ENCODE data around the gene PMM2.

The PMM2 gene

DNA sequence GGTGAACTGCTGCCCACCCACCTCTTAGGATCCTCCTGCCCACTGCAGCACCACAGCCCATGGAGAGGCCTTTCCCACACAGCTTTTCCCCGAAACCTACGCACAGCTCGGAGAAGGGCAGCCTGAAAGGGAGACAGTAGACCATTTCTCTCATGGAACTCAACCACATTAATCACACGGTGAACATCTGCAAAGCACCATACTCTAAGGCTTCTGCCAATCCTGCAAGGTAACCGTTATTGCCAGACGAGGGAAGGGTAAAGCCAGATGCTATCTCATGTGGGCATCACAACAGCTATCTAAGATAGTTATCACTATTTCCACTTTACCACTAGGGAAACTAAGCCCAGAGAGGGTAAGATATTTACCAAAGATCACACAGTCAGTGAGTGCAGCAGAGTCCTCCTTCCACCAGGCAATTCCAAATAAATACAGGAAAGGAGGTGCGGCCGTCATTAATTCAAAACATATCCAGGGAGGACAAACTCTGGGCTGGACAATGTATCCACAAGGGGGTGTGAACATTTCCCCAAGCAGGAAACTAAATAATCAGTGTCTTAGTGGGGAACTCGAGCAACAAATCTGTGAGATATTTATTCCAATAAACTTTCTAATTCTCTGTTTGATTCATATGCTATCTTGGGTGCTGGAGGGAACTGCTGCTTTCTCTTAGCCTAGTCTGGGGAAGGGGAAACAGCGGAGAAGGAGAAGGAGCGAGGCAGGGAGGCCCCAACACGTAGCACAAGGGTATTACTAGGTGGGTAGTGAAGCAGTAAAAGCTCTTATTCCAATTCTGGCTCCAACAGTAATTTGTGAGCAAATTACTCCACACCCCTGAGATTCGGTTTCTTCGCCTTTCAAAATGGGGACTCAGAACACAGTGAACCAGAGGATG, 923 bp upstream of the PMM2 start:
- H3K4me1 ChIP-seq (ENCODE audit: control insufficient read depth, insufficient read depth, low read depth, low read length) = peaks cover 11% of the 10 kb centered on the region
- H3K4ac ChIP-seq (ENCODE audit: low read depth in 1 of 2, low read length in 2 of 2) = no peak overlapping the region
- no peak overlapping the region for H3K14ac ChIP-seq (ENCODE audit: low read length in 2 of 2)
- no peak overlapping the region for H3K27ac ChIP-seq (ENCODE audit: low read length, poor library complexity, severe bottlenecking)
- no peak overlapping the region for H3K23ac ChIP-seq (ENCODE audit: low read length in 2 of 2)
- no peak overlapping the region for H2BK15ac ChIP-seq (ENCODE audit: low read depth, poor library complexity, severe bottlenecking)
- peak overlapping the region; percentile 98 for H3K9ac ChIP-seq (ENCODE audit: low read length)
- peak overlapping the region; percentile 46 for H4K8ac ChIP-seq (ENCODE audit: low read length)
- H3K18ac ChIP-seq (ENCODE audit: low read depth in 1 of 2, low read length in 2 of 2) = no peak overlapping the region
- no peak overlapping the region for H2BK120ac ChIP-seq (ENCODE audit: low read depth, low read length)
- no peak overlapping the region for H2BK12ac ChIP-seq (ENCODE audit: low read length in 2 of 2)
- peaks cover 15% of the 10 kb centered on the region for H3K79me1 ChIP-seq (replicated peaks; ENCODE audit: low read length, poor library complexity, severe bottlenecking)
- no peaks in the 10 kb centered on the region for H3K27me3 ChIP-seq (ENCODE audit: control insufficient read depth in 1 of 2, insufficient read depth in 1 of 2, low read length in 2 of 2)
- peak overlapping the region; percentile 18 for H4K91ac ChIP-seq (ENCODE audit: low read length)
- no peaks in the 10 kb centered on the region for H3K9me3 ChIP-seq (ENCODE audit: control insufficient read depth, low read length)
- no peak overlapping the region for H2AK5ac ChIP-seq (ENCODE audit: low read length, severe bottlenecking)
- peak overlapping the region; percentile 77 to 91 for H3K4me3 ChIP-seq (ENCODE audit: insufficient read depth in 1 of 2, low read depth in 1 of 2, low read length in 2 of 2)
- no peak for DNase-seq
- H3K4me2 ChIP-seq (ENCODE audit: low read length, poor library complexity, severe bottlenecking) = peak overlapping the region; percentile 94
- H3K36me3 ChIP-seq (ENCODE audit: control insufficient read depth in 1 of 2, insufficient read depth in 2 of 2, low read depth in 1 of 2, low read length in 2 of 2) = peaks cover 4 to 43% of the 10 kb centered on the region in 2 experiments
- 62% methylated on average over 9 of the region's 14 CpGs for WGBS
- H2BK5ac ChIP-seq (ENCODE audit: low read depth, low read length, poor library complexity, severe bottlenecking) = no peak overlapping the region
- no peak overlapping the region for H2AFZ ChIP-seq (ENCODE audit: low read depth, low read length)

DNA sequence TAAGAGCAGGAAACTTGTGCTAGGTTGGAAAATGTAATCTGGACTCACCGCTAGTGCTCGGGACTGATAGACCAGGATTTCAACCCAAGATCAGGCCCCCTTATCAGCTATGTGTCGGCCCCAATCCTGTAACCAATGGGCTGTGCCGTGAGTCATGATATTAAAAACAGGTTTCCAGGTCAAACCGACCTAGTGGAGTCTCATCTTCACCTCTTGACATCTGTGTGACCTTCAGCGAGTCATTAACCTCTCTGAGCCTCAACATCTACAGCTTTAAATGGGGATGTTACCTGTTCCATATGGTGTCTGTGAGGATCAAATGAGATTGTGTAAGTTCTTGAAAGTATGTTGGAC, 512 bp downstream of the PMM2 start:
- no peak for DNase-seq
- Histone ChIP-seq H4K8ac (ENCODE audit: low read length) (peak overlapping the region; percentile 99), H2BK12ac (ENCODE audit: low read length in 2 of 2) (no peak overlapping the region), H3K14ac (ENCODE audit: low read length in 2 of 2) (peak overlapping the region; percentile 0 to 44), H2AFZ (ENCODE audit: low read depth, low read length) (peak overlapping the region; percentile 46), H3K4me2 (ENCODE audit: low read length, poor library complexity, severe bottlenecking) (peak overlapping the region; percentile 91), H3K23ac (ENCODE audit: low read length in 2 of 2) (no peak overlapping the region), H3K27ac (ENCODE audit: low read length, poor library complexity, severe bottlenecking) (peak overlapping the region; percentile 81), H2AK5ac (ENCODE audit: low read length, severe bottlenecking) (peak overlapping the region; percentile 84), H3K4me1 (ENCODE audit: control insufficient read depth, insufficient read depth, low read depth, low read length) (peaks cover 11% of the 10 kb centered on the region), H3K18ac (ENCODE audit: low read depth in 1 of 2, low read length in 2 of 2) (peak overlapping the region; percentile 96 to 98), H2BK15ac (ENCODE audit: low read depth, poor library complexity, severe bottlenecking) (no peak overlapping the region), H2BK120ac (ENCODE audit: low read depth, low read length) (peak overlapping the region; percentile 39), H3K79me1 (replicated peaks; ENCODE audit: low read length, poor library complexity, severe bottlenecking) (peaks cover 22% of the 10 kb centered on the region), H3K4ac (ENCODE audit: low read depth in 1 of 2, low read length in 2 of 2) (peak overlapping the region; percentile 98 to 100), H3K4me3 (ENCODE audit: insufficient read depth in 1 of 2, low read depth in 1 of 2, low read length in 2 of 2) (peak overlapping the region; percentile 91 to 97), H3K9ac (ENCODE audit: low read length) (peak overlapping the region; percentile 98), H3K36me3 (ENCODE audit: control insufficient read depth in 1 of 2, insufficient read depth in 2 of 2, low read depth in 1 of 2, low read length in 2 of 2) (peaks cover 15 to 54% of the 10 kb centered on the region in 2 experiments), H4K91ac (ENCODE audit: low read length) (peak overlapping the region; percentile 99), H2BK5ac (ENCODE audit: low read depth, low read length, poor library complexity, severe bottlenecking) (peak overlapping the region; percentile 79), H3K27me3 (ENCODE audit: control insufficient read depth in 1 of 2, insufficient read depth in 1 of 2, low read length in 2 of 2) (no peaks in the 10 kb centered on the region), H3K9me3 (ENCODE audit: control insufficient read depth, low read length) (no peaks in the 10 kb centered on the region)
- 0% methylated on average over 5 of the region's 6 CpGs for WGBS

DNA sequence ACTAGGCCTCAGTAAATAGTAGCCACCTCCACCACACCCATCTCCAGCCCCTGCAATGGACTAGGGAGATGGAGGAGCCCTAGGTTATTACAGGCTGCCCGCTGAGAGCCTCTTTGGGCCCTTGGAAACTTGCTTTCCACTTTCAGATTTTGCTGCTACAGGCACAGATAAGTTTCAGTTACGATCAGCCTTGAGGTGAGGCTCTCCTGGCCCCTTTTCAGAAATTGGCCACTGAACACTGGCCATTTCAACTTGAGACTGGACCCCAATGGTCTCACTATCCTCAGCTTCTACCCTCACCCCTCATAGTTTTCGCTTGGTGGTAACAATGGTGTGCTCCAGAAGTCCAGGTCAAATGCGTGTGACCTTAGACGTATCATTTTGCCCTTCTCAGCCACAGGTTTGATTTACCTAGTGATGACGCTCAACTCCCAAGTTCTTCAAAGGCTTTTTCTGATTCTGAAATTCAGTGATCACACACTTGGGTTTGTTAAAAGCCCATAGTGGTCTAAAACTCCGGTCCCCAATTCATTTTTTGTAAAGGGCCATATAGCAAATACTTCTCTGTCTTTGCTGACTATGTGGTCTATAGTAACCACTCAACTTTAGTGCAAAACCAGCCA, 1.0 kb downstream of the PMM2 start:
- peak overlapping the region in 1 of 2 experiments; percentile 27 for H3K23ac ChIP-seq (ENCODE audit: low read length in 2 of 2)
- 61% methylated on average over 7 of the region's 7 CpGs for WGBS
- H4K8ac ChIP-seq (ENCODE audit: low read length) = no peak overlapping the region
- H2AFZ ChIP-seq (ENCODE audit: low read depth, low read length) = no peak overlapping the region
- no peak overlapping the region for H2BK15ac ChIP-seq (ENCODE audit: low read depth, poor library complexity, severe bottlenecking)
- H3K36me3 ChIP-seq (ENCODE audit: control insufficient read depth in 1 of 2, insufficient read depth in 2 of 2, low read depth in 1 of 2, low read length in 2 of 2) = peaks cover 17 to 58% of the 10 kb centered on the region in 2 experiments
- H3K4me3 ChIP-seq (ENCODE audit: insufficient read depth in 1 of 2, low read depth in 1 of 2, low read length in 2 of 2) = peak overlapping the region; percentile 91 to 97
- no peak overlapping the region for H2BK12ac ChIP-seq (ENCODE audit: low read length in 2 of 2)
- H3K9ac ChIP-seq (ENCODE audit: low read length) = peak overlapping the region; percentile 98
- H3K79me1 ChIP-seq (replicated peaks; ENCODE audit: low read length, poor library complexity, severe bottlenecking) = peaks cover 22% of the 10 kb centered on the region
- peak; percentile 26 for DNase-seq
- H3K4me2 ChIP-seq (ENCODE audit: low read length, poor library complexity, severe bottlenecking) = peak overlapping the region; percentile 91
- H3K4ac ChIP-seq (ENCODE audit: low read depth in 1 of 2, low read length in 2 of 2) = peak overlapping the region; percentile 20 to 98
- H3K18ac ChIP-seq (ENCODE audit: low read depth in 1 of 2, low read length in 2 of 2) = no peak overlapping the region
- H2BK5ac ChIP-seq (ENCODE audit: low read depth, low read length, poor library complexity, severe bottlenecking) = no peak overlapping the region
- H3K14ac ChIP-seq (ENCODE audit: low read length in 2 of 2) = peak overlapping the region in 1 of 2 experiments; percentile 44
- no peak overlapping the region for H4K91ac ChIP-seq (ENCODE audit: low read length)
- H2AK5ac ChIP-seq (ENCODE audit: low read length, severe bottlenecking) = peak overlapping the region; percentile 84
- no peak overlapping the region for H2BK120ac ChIP-seq (ENCODE audit: low read depth, low read length)
- no peaks in the 10 kb centered on the region for H3K27me3 ChIP-seq (ENCODE audit: control insufficient read depth in 1 of 2, insufficient read depth in 1 of 2, low read length in 2 of 2)
- H3K9me3 ChIP-seq (ENCODE audit: control insufficient read depth, low read length) = no peaks in the 10 kb centered on the region
- H3K4me1 ChIP-seq (ENCODE audit: control insufficient read depth, insufficient read depth, low read depth, low read length) = peaks cover 11% of the 10 kb centered on the region
- peak overlapping the region; percentile 81 for H3K27ac ChIP-seq (ENCODE audit: low read length, poor library complexity, severe bottlenecking)

DNA sequence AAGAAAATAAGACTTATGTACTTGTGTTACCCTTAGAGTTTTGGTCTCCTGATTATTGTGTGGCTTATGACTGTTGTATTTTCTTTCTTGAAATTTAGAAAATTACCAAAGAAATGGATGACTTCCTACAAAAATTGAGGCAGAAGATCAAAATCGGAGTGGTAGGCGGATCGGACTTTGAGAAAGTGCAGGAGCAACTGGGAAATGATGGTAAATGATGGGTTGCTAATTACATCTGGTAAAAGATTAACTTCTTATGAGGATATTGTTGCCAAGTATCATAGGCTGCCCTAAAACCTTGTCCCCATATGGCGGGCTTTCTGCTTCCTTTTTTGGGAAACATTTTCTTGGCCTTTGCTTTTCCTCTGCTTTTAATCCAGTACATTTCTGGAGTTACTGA, 4.1 kb downstream of the PMM2 start:
- Histone ChIP-seq H2BK12ac (ENCODE audit: low read length in 2 of 2) (no peak overlapping the region), H2BK120ac (ENCODE audit: low read depth, low read length) (no peak overlapping the region), H3K79me1 (replicated peaks; ENCODE audit: low read length, poor library complexity, severe bottlenecking) (peaks cover 13% of the 10 kb centered on the region), H2BK15ac (ENCODE audit: low read depth, poor library complexity, severe bottlenecking) (no peak overlapping the region), H3K27ac (ENCODE audit: low read length, poor library complexity, severe bottlenecking) (no peak overlapping the region), H3K18ac (ENCODE audit: low read depth in 1 of 2, low read length in 2 of 2) (no peak overlapping the region), H3K14ac (ENCODE audit: low read length in 2 of 2) (no peak overlapping the region), H2AFZ (ENCODE audit: low read depth, low read length) (no peak overlapping the region), H3K4me2 (ENCODE audit: low read length, poor library complexity, severe bottlenecking) (no peak overlapping the region), H2BK5ac (ENCODE audit: low read depth, low read length, poor library complexity, severe bottlenecking) (no peak overlapping the region), H2AK5ac (ENCODE audit: low read length, severe bottlenecking) (no peak overlapping the region), H4K8ac (ENCODE audit: low read length) (no peak overlapping the region), H3K27me3 (ENCODE audit: control insufficient read depth in 1 of 2, insufficient read depth in 1 of 2, low read length in 2 of 2) (no peaks in the 10 kb centered on the region), H3K4me1 (ENCODE audit: control insufficient read depth, insufficient read depth, low read depth, low read length) (peaks cover 5% of the 10 kb centered on the region), H3K4ac (ENCODE audit: low read depth in 1 of 2, low read length in 2 of 2) (no peak overlapping the region), H3K23ac (ENCODE audit: low read length in 2 of 2) (no peak overlapping the region), H4K91ac (ENCODE audit: low read length) (no peak overlapping the region), H3K9ac (ENCODE audit: low read length) (peak overlapping the region; percentile 98), H3K4me3 (ENCODE audit: insufficient read depth in 1 of 2, low read depth in 1 of 2, low read length in 2 of 2) (no peak overlapping the region), H3K36me3 (ENCODE audit: control insufficient read depth in 1 of 2, insufficient read depth in 2 of 2, low read depth in 1 of 2, low read length in 2 of 2) (peaks cover 34 to 76% of the 10 kb centered on the region in 2 experiments), H3K9me3 (ENCODE audit: control insufficient read depth, low read length) (no peaks in the 10 kb centered on the region)
- 97% methylated on average over 4 of the region's 4 CpGs for WGBS
- DNase-seq = no peak
